HepG2 (cell line): Measurements from ENCODE around the gene CMC1. TPM values are rescaled to one million over a fixed set of nuclear protein-coding genes. Genes with fewer than 3 reads are reported as not detected.

ENCODE experiments used
- AGO1 ChIP-seq: fragments of 200-400 bp; formaldehyde crosslinking; IDR thresholded peaks from 2 replicates; pipeline ENCODE4 v1.6.1; 2017; ENCODE audit warnings: mild to moderate bottlenecking, low read depth, low read length, moderate library complexity; ENCODE audit not compliant: poor library complexity, severe bottlenecking
- ARNT2 ChIP-seq: sonication (generic); formaldehyde crosslinking; IDR thresholded peaks from 2 replicates; pipeline ENCODE4 v1.8.0; 2022; ENCODE audit warnings: mild to moderate bottlenecking, low read depth, missing genetic modification reagents, moderate library complexity
- GFI1 ChIP-seq: sonication (generic); formaldehyde crosslinking; IDR thresholded peaks from 2 replicates; pipeline ENCODE4 v1.5.0; 2020; ENCODE audit warnings: missing genetic modification reagents, mild to moderate bottlenecking, borderline replicate concordance
- HNRNPL ChIP-seq: fragments of 200-400 bp; formaldehyde crosslinking; IDR thresholded peaks from 2 replicates; pipeline ENCODE4 v1.6.1; 2017; ENCODE audit warnings: mild to moderate bottlenecking, low read depth, low read length
- POGZ ChIP-seq: sonication (generic); formaldehyde crosslinking; IDR thresholded peaks from 2 replicates; pipeline ENCODE4 v1.4.0; 2020; ENCODE audit warnings: mild to moderate bottlenecking, missing genetic modification reagents
- SPEN ChIP-seq: sonication (generic); formaldehyde crosslinking; IDR thresholded peaks from 2 replicates; pipeline ENCODE4 v1.5.1; 2020; ENCODE audit warnings: low read depth, mild to moderate bottlenecking, missing genetic modification reagents
- ZBTB1 ChIP-seq: sonication (generic); formaldehyde crosslinking; IDR thresholded peaks from 2 replicates; pipeline ENCODE4 v1.4.0; 2020; ENCODE audit warnings: missing genetic modification reagents, borderline replicate concordance
- ZNF530 ChIP-seq: sonication (generic); formaldehyde crosslinking; IDR thresholded peaks from 2 replicates; pipeline ENCODE4 v1.5.0; 2020; ENCODE audit warnings: low read depth, mild to moderate bottlenecking, missing genetic modification reagents
- ZNF781 ChIP-seq: sonication (generic); formaldehyde crosslinking; IDR thresholded peaks from 2 replicates; pipeline ENCODE4 v1.5.1; 2020; ENCODE audit warnings: borderline replicate concordance, mild to moderate bottlenecking, missing genetic modification reagents; ENCODE audit errors: not compliant biosample characterization
- ZNF879 ChIP-seq: sonication (generic); formaldehyde crosslinking; IDR thresholded peaks from 2 replicates; pipeline ENCODE4 v1.8.1; 2023; ENCODE audit warnings: missing genetic modification reagents
- polyA plus RNA-seq, 8 experiments: library from polyadenylated mRNA; depleted of rRNA in 3 of 8; stranded (reverse) in 7 of 8; unstranded in 1 of 8; fragments of >200 nt; fragmentation: Illumina TruSeq in 4 of 8; extraction: Trizol in 4 of 8; gene quantifications; 2 replicates each; pipeline versions ENCODE4 v1.2.1 to v1.2.3, GENCODE V29; 2011 to 2016; ENCODE audit warnings: low read depth in 4 of 8, missing spikeins in 1 of 8, mixed read lengths in 1 of 8; ENCODE audit not compliant: insufficient read depth in 1 of 8
- total RNA-seq, 5 experiments: library from RNA; depleted of rRNA; stranded (reverse); fragments of >200 nt; fragmentation: Illumina TruSeq; extraction: Trizol; gene quantifications; 2 replicates each; pipeline ENCODE4 v1.2.3, GENCODE V29; 2016; ENCODE audit warnings: low read depth in 1 of 5
- TF ChIP-seq, protein P1 (sequence below): sonication (generic); formaldehyde crosslinking; IDR thresholded peaks from 2 replicates; pipeline ENCODE4 v1.8.1; 2023; ENCODE audit warnings: mild to moderate bottlenecking, inconsistent platforms, moderate library complexity, missing genetic modification reagents, borderline replicate concordance
- TF ChIP-seq, protein P2 (sequence below): sonication (generic); formaldehyde crosslinking; IDR thresholded peaks from 2 replicates; pipeline ENCODE4 v1.9.0; 2021; ENCODE audit warnings: mild to moderate bottlenecking, missing genetic modification reagents
- TF ChIP-seq, protein P3 (sequence below): sonication (generic); formaldehyde crosslinking; IDR thresholded peaks from 2 replicates; pipeline ENCODE4 v1.4.0; 2020; ENCODE audit warnings: missing genetic modification reagents, borderline replicate concordance

The CMC1 gene
- total and polyA plus RNA-seq, 2 of the 13 experiments (the other 11 are each of a cell fraction or from before 2014, with no cell fraction given), result 22.1 to 29.5 TPM

DNA sequence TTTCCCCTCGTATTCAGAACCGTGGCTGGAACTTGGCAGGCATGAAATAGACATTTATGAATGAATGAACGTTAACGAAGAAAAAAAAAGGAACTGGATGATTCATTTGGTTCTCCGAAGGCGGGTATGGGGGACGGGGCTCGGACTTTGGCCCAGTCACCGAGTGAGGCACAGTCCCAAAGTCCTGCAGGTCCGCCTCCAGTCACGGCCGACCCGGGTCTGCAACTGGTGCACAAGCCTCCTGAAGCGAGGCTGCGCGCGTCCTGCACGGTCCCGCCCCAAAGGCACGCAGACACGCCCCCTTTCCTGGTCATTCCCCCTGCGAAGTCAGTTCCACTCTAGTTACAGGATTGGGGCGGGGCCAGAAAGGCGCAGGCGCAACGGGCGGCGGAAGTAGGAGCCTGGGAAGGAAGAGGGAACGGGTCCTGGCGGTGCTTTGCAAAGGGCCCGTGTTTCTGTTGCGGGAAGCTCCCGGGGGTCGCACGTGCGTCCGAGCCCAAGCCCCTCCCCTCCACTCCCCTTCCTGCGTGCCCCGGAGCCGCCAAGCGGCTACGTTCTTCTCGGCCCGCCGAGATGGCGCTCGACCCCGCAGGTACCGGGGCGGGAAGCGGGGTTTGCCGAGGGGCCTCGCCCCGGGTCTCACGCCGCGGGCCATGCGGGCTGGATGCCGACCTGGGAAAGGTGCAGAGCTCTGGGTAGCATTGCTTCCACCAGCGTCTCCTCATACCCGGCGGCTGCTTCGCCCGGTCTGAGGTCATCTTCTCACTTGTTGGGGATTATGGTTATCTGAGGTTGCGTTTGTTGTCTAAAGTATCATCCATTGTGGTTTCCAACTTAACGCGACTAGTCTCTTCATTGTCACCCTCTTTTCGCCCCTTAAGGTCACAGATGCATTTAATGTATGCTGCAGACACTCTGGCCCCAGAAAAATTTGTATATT, at the start of gene CMC1 (continued):
- TF ChIP-seq ZBTB1 (CRISPR knock-in tag) (no peak; the same call in 1 of the 2 replicates), ARNT2 (peak; percentile 81), ZNF781 (CRISPR knock-in tag) (peak; percentile 70), AGO1 (no peak), ZNF879 (CRISPR knock-in tag) (peak; percentile 84; the same call in 1 of the 2 replicates), POGZ (peak; percentile 93), GFI1 (CRISPR knock-in tag) (peak; percentile 7; the same call in 1 of the 2 replicates), HNRNPL (0 out of 2 replicates have a peak, but pooled peaks have one; percentile 18), SPEN (peak; percentile 82), ZNF530 (no peak)
- TF ChIP-seq, protein P1, sequence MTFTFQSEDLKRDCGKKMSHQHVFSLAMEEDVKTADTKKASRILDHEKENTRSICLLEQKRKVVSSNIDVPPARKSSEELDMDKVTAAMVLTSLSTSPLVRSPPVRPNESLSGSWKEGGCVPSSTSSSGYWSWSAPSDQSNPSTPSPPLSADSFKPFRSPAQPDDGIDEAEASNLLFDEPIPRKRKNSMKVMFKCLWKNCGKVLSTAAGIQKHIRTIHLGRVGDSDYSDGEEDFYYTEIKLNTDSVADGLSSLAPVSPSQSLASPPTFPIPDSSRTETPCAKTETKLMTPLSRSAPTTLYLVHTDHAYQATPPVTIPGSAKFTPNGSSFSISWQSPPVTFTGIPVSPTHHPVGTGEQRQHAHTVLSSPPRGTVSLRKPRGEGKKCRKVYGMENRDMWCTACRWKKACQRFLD (CRISPR knock-in tag), result peak; percentile 64; the same call in 1 of the 2 replicates
- TF ChIP-seq, protein P2, sequence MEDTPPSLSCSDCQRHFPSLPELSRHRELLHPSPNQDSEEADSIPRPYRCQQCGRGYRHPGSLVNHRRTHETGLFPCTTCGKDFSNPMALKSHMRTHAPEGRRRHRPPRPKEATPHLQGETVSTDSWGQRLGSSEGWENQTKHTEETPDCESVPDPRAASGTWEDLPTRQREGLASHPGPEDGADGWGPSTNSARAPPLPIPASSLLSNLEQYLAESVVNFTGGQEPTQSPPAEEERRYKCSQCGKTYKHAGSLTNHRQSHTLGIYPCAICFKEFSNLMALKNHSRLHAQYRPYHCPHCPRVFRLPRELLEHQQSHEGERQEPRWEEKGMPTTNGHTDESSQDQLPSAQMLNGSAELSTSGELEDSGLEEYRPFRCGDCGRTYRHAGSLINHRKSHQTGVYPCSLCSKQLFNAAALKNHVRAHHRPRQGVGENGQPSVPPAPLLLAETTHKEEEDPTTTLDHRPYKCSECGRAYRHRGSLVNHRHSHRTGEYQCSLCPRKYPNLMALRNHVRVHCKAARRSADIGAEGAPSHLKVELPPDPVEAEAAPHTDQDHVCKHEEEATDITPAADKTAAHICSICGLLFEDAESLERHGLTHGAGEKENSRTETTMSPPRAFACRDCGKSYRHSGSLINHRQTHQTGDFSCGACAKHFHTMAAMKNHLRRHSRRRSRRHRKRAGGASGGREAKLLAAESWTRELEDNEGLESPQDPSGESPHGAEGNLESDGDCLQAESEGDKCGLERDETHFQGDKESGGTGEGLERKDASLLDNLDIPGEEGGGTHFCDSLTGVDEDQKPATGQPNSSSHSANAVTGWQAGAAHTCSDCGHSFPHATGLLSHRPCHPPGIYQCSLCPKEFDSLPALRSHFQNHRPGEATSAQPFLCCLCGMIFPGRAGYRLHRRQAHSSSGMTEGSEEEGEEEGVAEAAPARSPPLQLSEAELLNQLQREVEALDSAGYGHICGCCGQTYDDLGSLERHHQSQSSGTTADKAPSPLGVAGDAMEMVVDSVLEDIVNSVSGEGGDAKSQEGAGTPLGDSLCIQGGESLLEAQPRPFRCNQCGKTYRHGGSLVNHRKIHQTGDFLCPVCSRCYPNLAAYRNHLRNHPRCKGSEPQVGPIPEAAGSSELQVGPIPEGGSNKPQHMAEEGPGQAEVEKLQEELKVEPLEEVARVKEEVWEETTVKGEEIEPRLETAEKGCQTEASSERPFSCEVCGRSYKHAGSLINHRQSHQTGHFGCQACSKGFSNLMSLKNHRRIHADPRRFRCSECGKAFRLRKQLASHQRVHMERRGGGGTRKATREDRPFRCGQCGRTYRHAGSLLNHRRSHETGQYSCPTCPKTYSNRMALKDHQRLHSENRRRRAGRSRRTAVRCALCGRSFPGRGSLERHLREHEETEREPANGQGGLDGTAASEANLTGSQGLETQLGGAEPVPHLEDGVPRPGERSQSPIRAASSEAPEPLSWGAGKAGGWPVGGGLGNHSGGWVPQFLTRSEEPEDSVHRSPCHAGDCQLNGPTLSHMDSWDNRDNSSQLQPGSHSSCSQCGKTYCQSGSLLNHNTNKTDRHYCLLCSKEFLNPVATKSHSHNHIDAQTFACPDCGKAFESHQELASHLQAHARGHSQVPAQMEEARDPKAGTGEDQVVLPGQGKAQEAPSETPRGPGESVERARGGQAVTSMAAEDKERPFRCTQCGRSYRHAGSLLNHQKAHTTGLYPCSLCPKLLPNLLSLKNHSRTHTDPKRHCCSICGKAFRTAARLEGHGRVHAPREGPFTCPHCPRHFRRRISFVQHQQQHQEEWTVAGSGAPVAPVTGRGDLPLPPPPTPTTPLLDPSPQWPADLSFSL (CRISPR knock-in tag), result 0 out of 2 replicates have a peak, but pooled peaks have one; percentile 24
- TF ChIP-seq, protein P3, sequence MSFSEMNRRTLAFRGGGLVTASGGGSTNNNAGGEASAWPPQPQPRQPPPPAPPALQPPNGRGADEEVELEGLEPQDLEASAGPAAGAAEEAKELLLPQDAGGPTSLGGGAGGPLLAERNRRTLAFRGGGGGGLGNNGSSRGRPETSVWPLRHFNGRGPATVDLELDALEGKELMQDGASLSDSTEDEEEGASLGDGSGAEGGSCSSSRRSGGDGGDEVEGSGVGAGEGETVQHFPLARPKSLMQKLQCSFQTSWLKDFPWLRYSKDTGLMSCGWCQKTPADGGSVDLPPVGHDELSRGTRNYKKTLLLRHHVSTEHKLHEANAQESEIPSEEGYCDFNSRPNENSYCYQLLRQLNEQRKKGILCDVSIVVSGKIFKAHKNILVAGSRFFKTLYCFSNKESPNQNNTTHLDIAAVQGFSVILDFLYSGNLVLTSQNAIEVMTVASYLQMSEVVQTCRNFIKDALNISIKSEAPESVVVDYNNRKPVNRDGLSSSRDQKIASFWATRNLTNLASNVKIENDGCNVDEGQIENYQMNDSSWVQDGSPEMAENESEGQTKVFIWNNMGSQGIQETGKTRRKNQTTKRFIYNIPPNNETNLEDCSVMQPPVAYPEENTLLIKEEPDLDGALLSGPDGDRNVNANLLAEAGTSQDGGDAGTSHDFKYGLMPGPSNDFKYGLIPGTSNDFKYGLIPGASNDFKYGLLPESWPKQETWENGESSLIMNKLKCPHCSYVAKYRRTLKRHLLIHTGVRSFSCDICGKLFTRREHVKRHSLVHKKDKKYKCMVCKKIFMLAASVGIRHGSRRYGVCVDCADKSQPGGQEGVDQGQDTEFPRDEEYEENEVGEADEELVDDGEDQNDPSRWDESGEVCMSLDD (CRISPR knock-in tag), result peak; percentile 88
